H1 (cell line): ENCODE measurements around the gene UBE3A. TPM values are rescaled to one million over a fixed set of nuclear protein-coding genes. Genes with fewer than 3 reads are reported as not detected.

Experiments
- CTCF ChIA-PET: fragments of 300-600 bp; sonication (Branson Sonifier 250); formaldehyde crosslinking; loops from one replicate; lab custom pipeline; 2021; ENCODE audit not compliant: partially characterized antibody; lab: Charles Lee
- POLR2A ChIA-PET: fragments of 300-600 bp; sonication (Branson Sonifier 250); formaldehyde crosslinking; loops from one replicate; lab custom pipeline; 2021; ENCODE audit warnings: inconsistent platforms; ENCODE audit not compliant: partially characterized antibody; lab: Charles Lee
- DNase-seq, 2 experiments: peaks; one replicate each; pipeline versions ENCODE4 v3.0.0 to v3.0.0-alpha.2; 2010 to 2022; ENCODE audit warnings: low spot score in 2 of 2, low read depth in 1 of 2, mixed read lengths in 1 of 2
- FAIRE-seq: peaks from 2 replicates; lab custom pipeline; 2011; peaks lifted over from hg19 to GRCh38; lab: Jason Lieb, UNC
- H2AFZ ChIP-seq: 2 replicates; pipeline ENCODE4 v1.8.1; 2012; ENCODE audit warnings: low read length, inconsistent platforms
- H2AK5ac ChIP-seq: 2 replicates; pipeline ENCODE4 v1.6.1; 2013; ENCODE audit warnings: low read depth, low read length
- H2BK120ac ChIP-seq: replicated peaks from 2 replicates; pipeline ENCODE3; 2013; ENCODE audit warnings: low read depth, low read length, inconsistent platforms
- H2BK12ac ChIP-seq: 2 replicates; pipeline ENCODE4 v1.6.1; 2013; ENCODE audit warnings: low read depth, low read length
- H2BK15ac ChIP-seq: 2 replicates; pipeline ENCODE4 v1.6.1; 2013; ENCODE audit warnings: low read length
- H2BK20ac ChIP-seq: 2 replicates; pipeline ENCODE4 v1.6.1; 2013; ENCODE audit warnings: low read length
- H2BK5ac ChIP-seq: 2 replicates; pipeline ENCODE4 v1.6.1; 2013; ENCODE audit warnings: low read depth, low read length
- H3K14ac ChIP-seq: 2 replicates; pipeline ENCODE4 v1.6.1; 2013; ENCODE audit warnings: inconsistent platforms; ENCODE audit not compliant: insufficient read length
- H3K18ac ChIP-seq: 2 replicates; pipeline ENCODE4 v1.6.1; 2013; ENCODE audit warnings: low read length; ENCODE audit errors: extremely low read depth
- H3K23ac ChIP-seq: 2 replicates; pipeline ENCODE4 v1.6.1; 2013; ENCODE audit warnings: inconsistent platforms; ENCODE audit not compliant: insufficient read length
- H3K23me2 ChIP-seq: 2 replicates; pipeline ENCODE4 v1.6.1; 2013; ENCODE audit warnings: low read depth, low read length
- H3K27ac ChIP-seq: 2 replicates; pipeline ENCODE4 v1.6.1; 2011; ENCODE audit warnings: low read depth, low read length, inconsistent platforms
- H3K27me3 ChIP-seq, 4 experiments: replicated peaks in 1 of 4; 1 replicate in 1 of 4; 2 replicates in 3 of 4; pipeline versions ENCODE4 v1.6.1 to v1.8.1; 2011 to 2013; ENCODE audit warnings: low read length in 3 of 4, mild to moderate bottlenecking in 3 of 4, inconsistent platforms in 2 of 4, mixed read lengths in 2 of 4, moderate library complexity in 1 of 4; ENCODE audit not compliant: control insufficient read depth in 3 of 4, insufficient read depth in 3 of 4; ENCODE audit errors: extremely low read depth in 1 of 4
- H3K36me3 ChIP-seq, 4 experiments: 2 replicates each; pipeline versions ENCODE4 v1.6.1 to v1.8.1; 2011 to 2013; ENCODE audit warnings: mild to moderate bottlenecking in 4 of 4, low read length in 3 of 4, moderate library complexity in 2 of 4, control low read depth in 1 of 4, inconsistent platforms in 1 of 4; ENCODE audit not compliant: insufficient read depth in 4 of 4, control insufficient read depth in 2 of 4
- H3K4ac ChIP-seq: replicated peaks from 2 replicates; pipeline ENCODE3; 2013; ENCODE audit warnings: low read length, low read depth, mixed read lengths, inconsistent platforms; ENCODE audit not compliant: insufficient read length
- H3K4me1 ChIP-seq, 4 experiments: replicated peaks in 1 of 4; 1 replicate in 1 of 4; 2 replicates in 3 of 4; pipeline versions ENCODE4 v1.6.1 to v1.8.1; 2011 to 2013; ENCODE audit warnings: low read length in 3 of 4, inconsistent platforms in 2 of 4, mixed read lengths in 1 of 4; ENCODE audit not compliant: insufficient read depth in 4 of 4, control insufficient read depth in 3 of 4
- H3K4me2 ChIP-seq, 2 experiments: 2 replicates each; pipeline versions ENCODE4 v1.6.1 to v1.8.1; 2011 to 2013; ENCODE audit warnings: low read depth in 2 of 2, low read length in 2 of 2, control low read depth in 1 of 2, inconsistent platforms in 1 of 2, mild to moderate bottlenecking in 1 of 2; ENCODE audit not compliant: insufficient read depth in 1 of 2
- H3K4me3 ChIP-seq, 4 experiments: fragments of 200-600, 300-600 bp in 1 of 4; sonication (generic), shearing (Covaris generic), sonication (Bioruptor Twin) in 1 of 4; 2 replicates each; pipeline versions ENCODE4 v1.5.1 to v1.8.1; 2011 to 2016; ENCODE audit warnings: low read length in 4 of 4, low read depth in 3 of 4, control low read depth in 2 of 4, inconsistent platforms in 2 of 4, mild to moderate bottlenecking in 2 of 4, mixed read lengths in 1 of 4, moderate library complexity in 1 of 4; ENCODE audit not compliant: insufficient read depth in 2 of 4; ENCODE audit errors: extremely low read depth in 1 of 4
- H3K56ac ChIP-seq: replicated peaks from 2 replicates; pipeline ENCODE3; 2013; ENCODE audit warnings: low read depth, mild to moderate bottlenecking, mixed read lengths, low read length, inconsistent platforms; ENCODE audit not compliant: insufficient read length
- H3K79me1 ChIP-seq: 2 replicates; pipeline ENCODE4 v1.6.1; 2013; ENCODE audit warnings: low read depth, low read length, control low read depth
- H3K79me2 ChIP-seq, 2 experiments: 2 replicates each; pipeline versions ENCODE4 v1.6.1 to v1.8.1; 2012 to 2013; ENCODE audit warnings: low read length in 2 of 2, mild to moderate bottlenecking in 2 of 2, inconsistent platforms in 1 of 2; ENCODE audit not compliant: insufficient read depth in 2 of 2, control insufficient read depth in 1 of 2
- H3K9ac ChIP-seq, 4 experiments: replicated peaks in 1 of 4; 1 replicate in 1 of 4; 2 replicates in 3 of 4; pipeline versions ENCODE4 v1.6.1 to v1.8.1; 2011 to 2013; ENCODE audit warnings: low read depth in 3 of 4, low read length in 3 of 4, control low read depth in 2 of 4, mild to moderate bottlenecking in 2 of 4, moderate library complexity in 2 of 4, inconsistent platforms in 1 of 4; ENCODE audit errors: extremely low read depth in 1 of 4
- H3K9me3 ChIP-seq, 2 experiments: 2 replicates each; pipeline versions ENCODE4 v1.6.1 to v1.8.1; 2012 to 2013; ENCODE audit warnings: mild to moderate bottlenecking in 2 of 2, moderate library complexity in 2 of 2, control low read depth in 1 of 2, inconsistent platforms in 1 of 2, low read depth in 1 of 2, low read length in 1 of 2, mixed read lengths in 1 of 2; ENCODE audit not compliant: insufficient read depth in 2 of 2
- H4K20me1 ChIP-seq, 2 experiments: replicated peaks in 1 of 2; 2 replicates each; pipeline versions ENCODE3 to v1.8.1; 2011 to 2013; ENCODE audit warnings: inconsistent platforms in 2 of 2, low read length in 2 of 2, mild to moderate bottlenecking in 1 of 2; ENCODE audit not compliant: insufficient read depth in 2 of 2, control insufficient read depth in 1 of 2
- H4K5ac ChIP-seq: 2 replicates; pipeline ENCODE4 v1.6.1; 2013; ENCODE audit warnings: low read length, low read depth, mixed read lengths, inconsistent platforms; ENCODE audit not compliant: insufficient read length
- H4K8ac ChIP-seq: 2 replicates; pipeline ENCODE4 v1.8.0; 2013; ENCODE audit warnings: mild to moderate bottlenecking, moderate library complexity, low read length, inconsistent platforms; ENCODE audit not compliant: insufficient read depth; ENCODE audit errors: extremely low read depth
- H4K91ac ChIP-seq: replicated peaks from 2 replicates; pipeline ENCODE3; 2013; ENCODE audit warnings: low read length, mixed read lengths, inconsistent platforms; ENCODE audit not compliant: insufficient read length
- CEBPB ChIP-seq: IDR thresholded peaks from 2 replicates; pipeline ENCODE4 v1.6.1; 2012; ENCODE audit warnings: low read depth, low read length
- JUND ChIP-seq: IDR thresholded peaks from 2 replicates; pipeline ENCODE4 v1.6.1; 2011; ENCODE audit warnings: mild to moderate bottlenecking, improper control_type of control experiment, low read length
- NANOG ChIP-seq: IDR thresholded peaks from 2 replicates; pipeline ENCODE4 v1.6.1; 2011; ENCODE audit warnings: low read length, low read depth, mild to moderate bottlenecking, inconsistent platforms; ENCODE audit not compliant: insufficient read depth, poor library complexity, severe bottlenecking
- POU5F1 ChIP-seq: IDR thresholded peaks from 2 replicates; pipeline ENCODE4 v1.6.1; 2011; ENCODE audit warnings: low read depth, mild to moderate bottlenecking, low read length, moderate library complexity
- RFX5 ChIP-seq: IDR thresholded peaks from 2 replicates; pipeline ENCODE4 v1.6.1; 2011; ENCODE audit warnings: low read depth, low read length, improper control_type of control experiment, borderline replicate concordance
- RXRA ChIP-seq: IDR thresholded peaks from 2 replicates; pipeline ENCODE4 v1.6.1; 2011; ENCODE audit warnings: low read depth, mild to moderate bottlenecking, low read length, moderate library complexity; ENCODE audit not compliant: insufficient read depth
- SP2 ChIP-seq: IDR thresholded peaks from 2 replicates; pipeline ENCODE4 v1.6.1; 2012; ENCODE audit warnings: mild to moderate bottlenecking, low read length, inconsistent platforms
- TBP ChIP-seq: IDR thresholded peaks from 2 replicates; pipeline ENCODE4 v1.6.1; 2011; ENCODE audit warnings: low read depth, low read length, improper control_type of control experiment
- TCF12 ChIP-seq: IDR thresholded peaks from 2 replicates; pipeline ENCODE4 v1.6.1; 2011; ENCODE audit warnings: low read depth, mild to moderate bottlenecking, low read length
- TEAD4 ChIP-seq: IDR thresholded peaks from 2 replicates; pipeline ENCODE4 v1.6.1; 2012; ENCODE audit warnings: low read depth, low read length, inconsistent platforms, mixed read lengths
- ZNF274 ChIP-seq: IDR thresholded peaks from 2 replicates; pipeline ENCODE4 v1.7.0; 2012; ENCODE audit warnings: low read length, borderline replicate concordance; ENCODE audit errors: extremely low read depth
- WGBS, 2 experiments: shearing (Covaris generic) in 1 of 2; methylation state at CpG; one replicate each; pipeline versions ENCODE4 v1.1.6 to v1.1.7; 2013 to 2015; ENCODE audit warnings: low lambda C conversion rate in 2 of 2, mixed read lengths in 2 of 2, inconsistent platforms in 1 of 2, low coverage in 1 of 2, missing lambda C conversion rate in 1 of 2; ENCODE audit not compliant: insufficient replicate concordance in 2 of 2, insufficient coverage in 1 of 2, insufficient read length in 1 of 2; ENCODE audit errors: extremely low coverage in 1 of 2, missing lambda C conversion rate in 1 of 2; 5-methylcytosine and 5-hydroxymethylcytosine counted together
- polyA plus RNA-seq, 7 experiments: library from polyadenylated mRNA; depleted of rRNA in 3 of 7; stranded (reverse) in 5 of 7; unstranded in 2 of 7; fragments of >200 nt in 5 of 7; fragments of 200-250 nt in 2 of 7; gene quantifications; 1 replicate in 5 of 7; 2 replicates in 1 of 7; 4 replicates in 1 of 7; pipeline versions ENCODE4 v1.2.1 to v1.2.3, GENCODE V29; 2011 to 2013; ENCODE audit warnings: missing spikeins in 2 of 7, mixed read lengths in 2 of 7
- total RNA-seq: library from RNA; stranded (reverse); fragmentation: NEBNext Ultra II Directional; extraction: Animal tissue kit (Norgen Biotek cat#: 25700); gene quantifications from 2 replicates; pipeline ENCODE4 v1.2.1, GENCODE V29; 2021

UBE3A gene
- total and polyA plus RNA-seq, 2 of the 8 experiments (the other 6 are each of a cell fraction or from before 2014, with no cell fraction given) = 13.8 to 110 TPM

DNA sequence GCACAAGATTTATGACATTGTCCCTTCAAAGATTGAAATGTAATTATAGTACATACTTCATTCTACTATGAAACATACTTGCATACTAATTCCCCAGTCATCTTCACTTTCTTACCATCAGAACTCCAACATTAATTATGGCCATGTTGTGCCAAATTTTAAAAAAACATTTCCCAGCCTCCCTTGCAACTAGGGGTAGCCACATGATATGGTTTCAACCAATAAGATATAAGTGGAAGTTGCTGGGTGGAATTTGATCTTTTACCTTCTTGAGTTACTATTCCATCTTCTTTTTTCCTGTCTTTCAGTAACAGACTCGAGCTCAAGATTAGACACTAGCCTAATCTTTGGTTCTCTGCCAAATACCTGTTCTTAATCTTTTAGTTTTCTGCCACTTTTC, 25.6 kb upstream of the UBE3A start:
- Histone ChIP-seq H2BK15ac (no peak overlapping the region), H3K4me1 (no peaks in the 10 kb centered on the region), H3K23ac (no peak overlapping the region), H3K4me2 (no peak overlapping the region), H2BK12ac (no peak overlapping the region), H3K79me2 (no peaks in the 10 kb centered on the region), H3K14ac (no peak overlapping the region), H3K36me3 (no peaks in the 10 kb centered on the region), H2AK5ac (no peak overlapping the region), H3K4ac (no peak overlapping the region), H3K9ac (no peak overlapping the region), H2AFZ (no peak overlapping the region), H3K27ac (no peak overlapping the region), H2BK120ac (no peak overlapping the region), H3K27me3 (no peaks in the 10 kb centered on the region), H4K5ac (no peak overlapping the region), H4K91ac (no peak overlapping the region), H3K79me1 (no peaks in the 10 kb centered on the region), H3K18ac (no peak overlapping the region), H4K8ac (no peak overlapping the region), H2BK20ac (no peak overlapping the region), H3K23me2 (no peaks in the 10 kb centered on the region), H4K20me1 (no peaks in the 10 kb centered on the region), H3K56ac (no peak overlapping the region), H3K4me3 (no peak overlapping the region), H3K9me3 (no peaks in the 10 kb centered on the region), H2BK5ac (no peak overlapping the region)
- FAIRE-seq (no peak), DNase-seq (no peak)
- TF ChIP-seq JUND = no peak
- no peak for TF ChIP-seq ZNF274
- TF ChIP-seq TBP = no peak
- no peak for TF ChIP-seq CEBPB
- no peak for TF ChIP-seq NANOG
- TF ChIP-seq RXRA = no peak
- no peak for TF ChIP-seq RFX5
- no peak for TF ChIP-seq TCF12
- no peak for TF ChIP-seq POU5F1
- no peak for TF ChIP-seq SP2
- TF ChIP-seq TEAD4 = no peak
- ChIA-PET POLR2A (interaction anchor here (1.0 kb wide), 1 partner anchor 17 kb away, joined by 5 read pairs; no protein-coding TSS in a partner anchor), CTCF (no interaction called here)
- 0% methylated on average over 1 of the region's 1 CpG; no CpG with 5 or more reads in 1 of the 2 experiments for WGBS, 2 experiments
